Activated CD8-positive, alpha-beta memory T cell treated with anti-CD3 and anti-CD28 coated beads for 36 hours (primary cell): ENCODE measurements around the gene ARHGAP6. TPM values are rescaled to one million over a fixed set of nuclear protein-coding genes. Genes with fewer than 3 reads are reported as not detected.

Source experiments
- CTCF ChIA-PET: fragments of 350-600 bp; sonication (Branson Sonifier 250); formaldehyde crosslinking; loops from one replicate; lab custom pipeline; 2021; ENCODE audit warnings: antibody characterized with exemption; lab: Charles Lee
- POLR2A ChIA-PET: fragments of 350-600 bp; sonication (Branson Sonifier 250); formaldehyde crosslinking; loops from one replicate; lab custom pipeline; 2021; ENCODE audit warnings: antibody characterized with exemption; lab: Charles Lee
- total RNA-seq, 2 experiments: library from RNA; stranded (reverse); gene quantifications; one replicate each; pipeline ENCODE4 v1.2.3, GENCODE V29; 2021

The ARHGAP6 gene
- total RNA-seq, 2 experiments from 2014 or later = not detected

GRCh38 chrX:11215191-11215921 is 450.4 kb downstream of the ARHGAP6 start:
- ChIA-PET CTCF (no interaction called here), POLR2A (no interaction called here)

DNA sequence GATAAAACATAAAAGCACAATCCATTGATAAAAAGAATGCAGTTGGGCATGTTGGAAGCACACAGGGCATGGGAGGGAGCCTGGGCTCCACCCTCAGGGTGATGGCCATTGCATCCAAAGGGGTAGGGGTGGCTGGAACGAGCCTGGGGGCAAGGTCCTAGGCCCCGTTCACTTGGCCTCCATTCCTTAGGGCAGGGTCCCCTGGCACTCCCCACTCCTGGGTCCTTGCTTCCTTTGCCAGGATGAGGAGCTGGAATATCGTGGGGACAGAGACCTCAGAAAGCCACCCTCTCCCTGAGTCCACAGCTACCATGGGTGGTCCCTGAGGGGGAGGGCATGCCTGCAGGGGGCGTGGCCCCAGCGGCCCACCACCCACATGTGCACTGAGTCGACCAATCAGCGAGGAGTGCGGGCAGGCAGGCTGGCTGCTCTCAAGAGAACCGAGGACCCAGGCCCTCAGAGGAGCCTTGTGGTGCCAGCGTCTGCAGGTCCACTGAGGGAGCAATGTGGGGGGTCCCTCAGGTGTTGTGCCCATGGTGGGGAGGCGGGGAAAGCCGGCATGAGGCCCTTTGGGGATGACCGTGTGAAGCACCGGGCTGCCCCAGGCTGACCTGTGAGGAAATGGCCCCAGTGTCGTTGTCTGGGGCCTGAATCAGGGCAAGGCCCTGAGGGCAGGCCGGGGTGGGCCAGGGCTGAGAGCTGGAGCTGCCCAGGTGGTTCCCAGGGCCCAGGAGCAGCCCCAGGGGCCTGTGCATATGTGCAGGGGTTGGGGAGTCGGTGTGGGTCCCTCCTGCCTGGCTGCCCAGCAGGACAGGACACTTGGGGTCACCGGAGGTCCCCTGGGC is 451.2 kb downstream of the ARHGAP6 start:
- POLR2A ChIA-PET = no interaction called here
- CTCF ChIA-PET = no interaction called here

GRCh38 chrX:11212741-11213140 is 453.0 kb downstream of the ARHGAP6 start:
- ChIA-PET POLR2A (no interaction called here), CTCF (no interaction called here)

DNA sequence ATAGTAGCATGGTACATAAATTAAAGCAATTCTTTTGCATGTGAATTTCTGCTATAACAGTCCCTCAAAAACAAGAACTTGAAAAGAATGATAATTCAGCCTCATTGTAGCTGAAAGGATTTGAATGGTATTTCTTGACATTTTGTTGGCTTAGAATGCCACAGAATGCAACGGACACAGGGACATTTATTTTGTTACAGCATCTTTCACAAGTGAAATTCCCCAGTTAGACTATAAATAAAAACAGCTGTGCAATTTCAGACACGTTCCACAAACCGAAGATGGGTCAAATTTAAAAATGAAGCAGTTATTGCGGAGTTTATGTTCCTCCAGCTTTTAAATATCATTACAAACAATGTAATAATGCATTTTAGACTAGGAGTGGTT is 455.3 kb downstream of the ARHGAP6 start:
- CTCF ChIA-PET = no interaction called here
- POLR2A ChIA-PET = no interaction called here

- ChIA-PET CTCF (no interaction called here), POLR2A (no interaction called here)
These were observed 455.8 kb downstream of the ARHGAP6 start for GRCh38 chrX:11209798-11210414.

DNA sequence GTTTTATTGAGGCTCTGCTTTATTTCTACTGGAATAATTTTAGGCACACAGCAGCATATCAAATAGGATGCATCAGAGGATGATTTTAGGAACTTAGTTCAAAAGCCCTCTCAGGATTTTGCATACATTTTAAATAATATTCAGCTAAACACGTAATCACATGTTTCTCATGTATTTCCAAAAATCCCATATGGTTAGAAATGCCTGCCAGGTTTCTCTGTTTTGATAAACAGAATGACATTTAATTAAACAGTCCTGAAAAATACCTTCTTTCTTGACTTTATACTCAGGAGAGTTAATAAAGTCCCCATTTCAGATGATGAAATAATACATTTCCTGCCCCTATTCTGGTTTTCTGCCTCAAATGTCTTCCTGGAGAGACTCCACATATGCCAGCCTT is 459.0 kb downstream of the ARHGAP6 start:
- CTCF ChIA-PET = no interaction called here
- POLR2A ChIA-PET = no interaction called here

DNA sequence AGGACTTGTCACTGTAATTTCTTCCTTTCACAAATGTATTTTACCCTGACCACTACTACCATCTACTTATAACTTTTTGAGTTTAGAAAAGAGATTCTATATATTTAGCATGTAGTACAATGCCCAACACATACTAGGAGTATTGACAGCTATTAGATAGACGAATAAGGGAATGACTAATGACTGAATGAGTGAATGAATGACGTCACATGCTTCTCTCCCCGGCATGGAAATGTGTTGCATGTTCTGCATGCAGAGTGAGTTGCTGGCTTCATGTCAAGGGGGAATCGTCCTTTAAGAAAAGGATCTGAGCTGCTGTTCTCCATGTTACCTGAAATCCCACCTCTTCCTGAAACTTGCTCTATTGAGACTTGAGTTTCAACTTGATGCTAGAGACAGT is 459.9 kb downstream of the ARHGAP6 start:
- ChIA-PET CTCF (no interaction called here), POLR2A (no interaction called here)

GRCh38 chrX:11197671-11198070 is 468.0 kb downstream of the ARHGAP6 start:
- ChIA-PET POLR2A (no interaction called here), CTCF (no interaction called here)

GRCh38 chrX:11196476-11196875 is 469.2 kb downstream of the ARHGAP6 start:
- ChIA-PET POLR2A (no interaction called here), CTCF (no interaction called here)

DNA sequence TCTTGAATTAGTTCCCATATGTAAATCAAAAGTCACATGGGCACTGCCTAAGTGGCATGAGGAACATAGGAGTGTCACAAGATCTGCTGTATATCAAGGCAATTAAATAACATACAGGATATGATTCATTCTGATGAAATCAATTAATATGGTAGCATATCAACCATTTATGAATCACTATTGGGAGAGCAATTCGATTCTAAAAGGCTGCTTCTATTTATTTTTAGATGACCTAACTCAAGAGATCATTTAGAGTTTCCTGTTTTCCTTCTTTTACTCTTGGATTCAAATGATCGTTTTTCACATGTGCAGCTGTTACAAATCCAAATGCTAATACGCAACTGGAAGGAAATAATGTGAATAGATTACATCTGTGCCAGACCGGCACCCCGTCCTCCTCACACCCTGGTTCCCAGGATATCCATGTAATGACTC is 472.7 kb downstream of the ARHGAP6 start:
- POLR2A ChIA-PET = no interaction called here
- CTCF ChIA-PET = no interaction called here

GRCh38 chrX:11190745-11191510 is 474.8 kb downstream of the ARHGAP6 start:
- POLR2A ChIA-PET = no interaction called here

DNA sequence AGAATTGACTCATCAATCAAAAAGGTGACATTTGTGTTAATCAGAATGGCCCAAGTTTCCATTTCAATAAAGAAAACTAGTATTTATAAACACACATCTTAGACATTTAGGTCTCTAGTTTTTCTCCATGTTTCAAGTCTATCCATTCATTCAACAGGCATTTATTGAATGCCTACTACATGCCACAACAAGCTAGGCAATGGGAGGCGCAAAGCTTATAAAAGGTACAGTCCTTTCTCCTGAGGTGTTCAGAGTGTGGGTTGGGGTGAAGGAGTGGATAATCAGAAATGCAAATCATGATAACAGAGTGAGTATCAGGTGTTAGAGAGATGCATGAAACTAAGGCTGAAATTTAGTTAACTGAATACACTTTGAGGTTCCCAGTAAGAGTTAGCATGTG is 476.6 kb downstream of the ARHGAP6 start:
- ChIA-PET CTCF (no interaction called here), POLR2A (no interaction called here)

More at GRCh38 chrX:11190745-11191510, 474.8 kb downstream of the ARHGAP6 start:
- CTCF ChIA-PET = no interaction called here

DNA sequence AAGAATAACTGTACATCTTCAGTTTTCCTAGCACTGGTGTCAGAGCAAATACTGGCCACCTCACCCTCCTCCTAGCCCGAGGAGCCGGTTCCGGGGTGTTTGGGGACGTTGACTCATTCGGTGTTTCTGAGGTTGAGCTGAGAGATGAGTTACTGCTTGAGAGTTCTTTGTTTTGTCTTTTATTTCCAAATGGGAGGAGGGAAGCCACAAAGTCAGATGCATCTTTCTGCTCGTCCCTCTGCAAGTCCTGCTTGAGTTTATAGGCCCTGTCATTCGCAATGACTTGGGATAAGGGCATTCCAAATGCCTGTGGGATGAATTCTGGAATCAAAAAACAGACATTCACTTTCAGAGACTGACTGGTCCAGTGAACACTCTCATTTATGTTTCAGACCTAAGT is 477.1 kb downstream of the ARHGAP6 start:
- POLR2A ChIA-PET = no interaction called here
- CTCF ChIA-PET = no interaction called here

DNA sequence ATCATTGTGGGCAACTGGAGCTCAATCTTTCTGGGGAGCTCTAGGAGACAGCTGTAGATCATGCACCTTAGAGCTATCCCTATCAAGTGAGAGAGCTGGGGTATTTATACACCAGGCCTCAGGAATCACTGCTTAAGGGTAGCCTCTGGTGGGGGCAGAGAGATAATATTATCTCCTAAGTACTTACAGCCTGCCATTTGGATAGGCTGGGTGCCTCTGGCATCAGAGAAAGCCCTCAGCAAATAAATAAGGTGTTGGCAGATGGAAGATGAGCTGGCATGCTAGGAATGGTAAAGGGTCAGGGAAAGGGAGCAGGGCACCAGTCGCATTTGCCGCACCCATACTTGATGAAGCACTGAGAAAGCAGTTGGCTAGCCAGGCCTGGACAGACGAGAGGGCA is 478.7 kb downstream of the ARHGAP6 start:
- CTCF ChIA-PET = no interaction called here
- POLR2A ChIA-PET = no interaction called here

DNA sequence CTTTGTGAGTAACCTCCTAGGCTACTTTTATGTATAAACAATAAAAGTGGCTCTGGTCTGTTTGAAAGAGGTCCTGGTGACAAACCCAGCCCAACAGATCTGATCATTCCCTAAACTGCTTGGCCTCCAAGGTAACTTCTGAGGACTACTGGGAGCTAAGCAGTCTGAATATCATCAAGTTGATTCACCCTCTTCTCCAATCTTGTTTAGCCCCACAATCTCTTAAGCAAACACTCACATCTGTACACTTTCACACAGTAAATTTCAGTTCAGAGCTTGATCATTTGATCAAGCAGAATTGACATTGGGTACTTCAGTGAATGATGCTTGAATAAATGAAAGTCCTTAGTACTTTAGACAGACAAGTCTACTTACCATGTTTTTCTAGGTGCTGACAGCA is 479.9 kb downstream of the ARHGAP6 start:
- ChIA-PET POLR2A (no interaction called here), CTCF (no interaction called here)

DNA sequence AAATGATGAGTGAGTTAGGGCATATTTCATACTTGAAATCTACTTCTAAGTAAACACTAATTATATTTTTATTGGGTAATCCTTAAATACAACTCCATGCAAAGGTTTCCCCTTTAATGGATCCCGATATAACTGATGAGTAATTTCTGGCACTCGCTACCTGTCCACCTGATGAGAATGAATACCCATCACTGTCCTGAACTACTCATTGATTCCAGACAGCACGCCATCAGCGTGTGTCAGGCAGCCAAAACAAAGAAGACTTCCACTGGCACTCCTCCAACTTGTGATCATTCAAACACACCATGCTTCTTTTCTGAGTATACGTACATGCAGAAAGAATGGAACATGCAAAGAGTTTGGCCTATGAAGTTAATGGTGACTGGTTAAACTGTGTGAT is 485.1 kb downstream of the ARHGAP6 start:
- ChIA-PET CTCF (no interaction called here), POLR2A (no interaction called here)

- ChIA-PET CTCF (no interaction called here), POLR2A (no interaction called here)
These were observed 493.3 kb downstream of the ARHGAP6 start for GRCh38 chrX:11172415-11172814.

- POLR2A ChIA-PET = no interaction called here
- CTCF ChIA-PET = no interaction called here
These were observed 493.8 kb downstream of the ARHGAP6 start for GRCh38 chrX:11171956-11172355.

DNA sequence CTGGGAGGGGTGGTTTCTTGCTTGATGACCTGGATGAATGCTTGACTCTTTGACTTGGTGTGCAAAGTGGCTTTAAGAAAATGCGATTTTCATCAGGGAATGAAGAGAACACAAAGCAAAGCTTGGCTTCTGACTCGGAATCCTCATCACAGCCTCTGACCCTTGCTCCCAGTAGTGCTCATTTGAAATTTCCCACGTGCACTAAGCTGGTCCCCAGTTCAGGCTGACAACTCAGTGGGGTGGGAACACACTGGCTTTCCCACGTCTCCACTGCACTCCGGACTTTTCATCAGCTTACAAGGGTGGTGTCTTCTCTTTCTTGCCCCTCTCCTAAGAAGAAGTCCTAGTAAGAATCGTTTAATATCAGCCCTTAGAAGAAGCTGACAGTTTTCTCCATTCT is 501.3 kb downstream of the ARHGAP6 start:
- CTCF ChIA-PET = no interaction called here
- POLR2A ChIA-PET = no interaction called here

DNA sequence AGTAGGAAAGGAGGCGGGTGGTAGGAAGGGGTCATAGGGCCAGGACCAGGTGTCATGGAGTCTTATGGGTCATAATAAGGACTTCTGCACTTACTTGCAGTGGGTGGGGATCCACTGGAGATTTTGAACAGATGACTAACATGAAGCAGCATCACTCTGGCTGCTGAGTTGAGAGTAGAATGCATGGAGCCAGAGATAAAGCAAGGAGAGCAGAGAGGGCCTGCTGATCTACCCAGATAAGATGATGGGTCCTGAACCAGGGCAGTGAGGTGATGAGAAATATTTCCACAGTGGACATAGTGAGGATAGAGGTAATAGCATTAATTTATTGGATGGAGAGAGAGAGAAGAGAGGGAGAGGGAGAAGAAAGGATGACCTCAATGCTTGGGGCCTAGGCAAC is 506.6 kb downstream of the ARHGAP6 start:
- POLR2A ChIA-PET = no interaction called here
- CTCF ChIA-PET = no interaction called here
